K562 (cell line): ENCODE results near the gene JPH3. TPM values are rescaled to one million over a fixed set of nuclear protein-coding genes. Genes with fewer than 3 reads are reported as not detected.

ENCODE experiments used
- ATAC-seq: fragments of 200-7000 bp; cut with Tn5 transposase; 3 replicates; pipeline ENCODE4 v1.9.1; 2020; ENCODE audit warnings: moderate library complexity
- BruUV-seq: library from RNA; stranded (reverse); fragments of 400-500 nt; replicated peaks from 2 replicates; lab custom pipeline; 2021; lab: Mats Ljungman, UMichigan
- CTCF ChIA-PET: fragments of 300-600 bp; formaldehyde crosslinking; extraction: SDS; loops from one replicate; lab custom pipeline; 2021; ENCODE audit warnings: low intra/inter-chr PET ratio; lab: Yijun Ruan, JAX
- POLR2A ChIA-PET: fragments of 300-600, 350-650 bp; sonication (Branson Sonifier 250); formaldehyde crosslinking; extraction: SDS; loops from one replicate; lab custom pipeline; 2021; ENCODE audit warnings: antibody characterized with exemption, inconsistent platforms; lab: Yijun Ruan, JAX
- DNase-seq, 4 experiments: peaks; one replicate each; pipeline versions ENCODE4 v3.0.0 to v3.0.0-alpha.2; 2011 to 2018; ENCODE audit warnings: low spot score in 3 of 4, mixed read lengths in 3 of 4; ENCODE audit errors: extremely low read depth in 1 of 4
- FAIRE-seq: peaks from 2 replicates; lab custom pipeline; 2011; peaks lifted over from hg19 to GRCh38; lab: Jason Lieb, UNC
- H2AFZ ChIP-seq: 2 replicates; pipeline ENCODE4 v1.6.0; 2011; ENCODE audit warnings: low read depth, low read length, control low read depth, inconsistent platforms
- H3K27ac ChIP-seq: fragments of 200-600 bp; 3 replicates; pipeline ENCODE4 v1.8.0; 2011; ENCODE audit warnings: low read depth, mild to moderate bottlenecking, control low read depth, inconsistent platforms, low read length, moderate library complexity, mixed read lengths; ENCODE audit errors: extremely low read depth
- H3K27me3 ChIP-seq, 2 experiments: fragments of 300-600 bp in 1 of 2; 2 replicates in 1 of 2; 3 replicates in 1 of 2; pipeline versions ENCODE4 v1.6.0 to v1.8.0; 2011; ENCODE audit warnings: inconsistent platforms in 2 of 2, low read length in 2 of 2, mild to moderate bottlenecking in 1 of 2, mixed read lengths in 1 of 2, moderate library complexity in 1 of 2; ENCODE audit not compliant: control insufficient read depth in 2 of 2, insufficient read depth in 2 of 2
- H3K36me3 ChIP-seq: fragments of 300-600 bp; 3 replicates; pipeline ENCODE4 v1.8.0; 2011; ENCODE audit warnings: mild to moderate bottlenecking, low read length, inconsistent platforms; ENCODE audit not compliant: control insufficient read depth, insufficient read depth
- H3K4me1 ChIP-seq, 2 experiments: fragments of 200-600 bp in 1 of 2; replicated peaks in 1 of 2; 2 replicates in 1 of 2; 3 replicates in 1 of 2; pipeline versions ENCODE4 v1.5.1 to v1.8.0; 2011; ENCODE audit warnings: inconsistent platforms in 2 of 2, low read length in 2 of 2, mild to moderate bottlenecking in 1 of 2, mixed read lengths in 1 of 2, moderate library complexity in 1 of 2; ENCODE audit not compliant: control insufficient read depth in 2 of 2, insufficient read depth in 2 of 2
- H3K4me2 ChIP-seq: 2 replicates; pipeline ENCODE4 v1.6.1; 2011; ENCODE audit warnings: low read length, control low read depth, inconsistent platforms, mixed read lengths; ENCODE audit not compliant: insufficient read depth
- H3K4me3 ChIP-seq: fragments of 200-600 bp; sonication (generic), shearing (Covaris generic); 2 replicates; pipeline ENCODE4 v1.5.1; 2016; ENCODE audit warnings: control low read depth, inconsistent platforms
- H3K79me2 ChIP-seq: fragments of 200-600 bp; 3 replicates; pipeline ENCODE4 v1.8.0; 2011; ENCODE audit warnings: low read length, inconsistent platforms; ENCODE audit not compliant: control insufficient read depth, insufficient read depth
- H3K9ac ChIP-seq, 2 experiments: 2 replicates each; pipeline versions ENCODE4 v1.6.0 to v1.6.1; 2011; ENCODE audit warnings: low read depth in 2 of 2, low read length in 2 of 2, control low read depth in 1 of 2, inconsistent platforms in 1 of 2, mild to moderate bottlenecking in 1 of 2, mixed read lengths in 1 of 2; ENCODE audit not compliant: insufficient read depth in 1 of 2
- H3K9me1 ChIP-seq: one replicate; pipeline ENCODE4 v1.6.0; 2011; ENCODE audit warnings: inconsistent platforms, mild to moderate bottlenecking, low read length, moderate library complexity; ENCODE audit not compliant: control insufficient read depth, insufficient read depth
- H3K9me3 ChIP-seq: replicated peaks from 2 replicates; pipeline ENCODE4 v1.5.1; 2011; ENCODE audit warnings: low read depth, low read length, inconsistent platforms; ENCODE audit not compliant: control insufficient read depth, insufficient read depth
- H4K20me1 ChIP-seq: replicated peaks from 2 replicates; pipeline ENCODE4 v1.6.1; 2011; ENCODE audit warnings: low read length, inconsistent platforms, mixed read lengths; ENCODE audit not compliant: control insufficient read depth, insufficient read depth
- ARID2 ChIP-seq: fragments of 450-650 bp; IDR thresholded peaks from 2 replicates; pipeline ENCODE4 v1.6.1; 2017; ENCODE audit warnings: antibody characterized with exemption, mild to moderate bottlenecking
- CCNT2 ChIP-seq: IDR thresholded peaks from 2 replicates; pipeline ENCODE4 v1.6.1; 2011; ENCODE audit warnings: borderline replicate concordance, low read depth, mild to moderate bottlenecking, moderate library complexity, mixed read lengths, low read length; ENCODE audit not compliant: insufficient read length; ENCODE audit errors: extremely low read depth
- CXXC5 ChIP-seq: fragments of 250-450 bp; sonication (Bioruptor Pico); IDR thresholded peaks from 2 replicates; pipeline ENCODE4 v1.8.0; 2022; ENCODE audit warnings: inconsistent platforms, mild to moderate bottlenecking, moderate library complexity
- USF2 ChIP-seq: sonication (generic); formaldehyde crosslinking; IDR thresholded peaks from 2 replicates; pipeline ENCODE4 v1.5.0; 2020; ENCODE audit warnings: missing genetic modification reagents
- ZNF232 ChIP-seq: sonication (generic); formaldehyde crosslinking; IDR thresholded peaks from 2 replicates; pipeline ENCODE4 v1.8.0; 2022; ENCODE audit warnings: mild to moderate bottlenecking, missing genetic modification reagents
- ZNF436 ChIP-seq: fragments of 250-450, 450-650 bp; sonication (Bioruptor Pico); formaldehyde crosslinking; IDR thresholded peaks from 2 replicates; pipeline ENCODE4 v1.7.0; 2020; ENCODE audit warnings: mild to moderate bottlenecking
- ZNF445 ChIP-seq: fragments of 250-450 bp; sonication (Bioruptor Pico); IDR thresholded peaks from 2 replicates; pipeline ENCODE4 v1.4.0; 2020; ENCODE audit warnings: low read depth, mild to moderate bottlenecking, moderate library complexity
- WGBS: fragments of 100-300 bp; shearing (Covaris generic); methylation state at CpG from one replicate; pipeline ENCODE4 v1.1.6; 2016; ENCODE audit warnings: low coverage, mixed read lengths; ENCODE audit not compliant: insufficient coverage; ENCODE audit errors: missing lambda C conversion rate; 5-methylcytosine and 5-hydroxymethylcytosine counted together
- in situ Hi-C: fragments of 300-500 bp; cut with MboI; formaldehyde crosslinking; loops from 4 replicates; pipeline ENCODE4 v1.15.0; 2018; ENCODE audit warnings: inconsistent platforms, mixed read lengths
- intact Hi-C: fragments of 100-400 bp; cut with micrococcal nuclease; formaldehyde crosslinking; loops from 2 replicates; pipeline ENCODE4 v1.14.2; 2022
- polyA plus RNA-seq, 8 experiments: library from polyadenylated mRNA; depleted of rRNA in 4 of 8; stranded (reverse) in 5 of 8; unstranded in 3 of 8; fragments of >200 nt; fragmentation: Nextera tagmentation in 2 of 8; fragmentation: Illumina TruSeq in 1 of 8; extraction: Ambion mirVana in 2 of 8; extraction: Trizol in 1 of 8; gene quantifications; 2 replicates each; pipeline versions ENCODE4 v1.2.1 to v1.2.3, GENCODE V29; 2011 to 2014; ENCODE audit warnings: inconsistent platforms in 1 of 8, missing spikeins in 1 of 8
- total RNA-seq, 7 experiments: library from RNA; depleted of rRNA in 6 of 7; stranded (reverse); fragments of >200 nt in 6 of 7; fragmentation: Illumina TruSeq in 2 of 7; extraction: Trizol in 2 of 7; gene quantifications; 2 replicates each; pipeline versions ENCODE4 v1.2.1 to v1.2.3, GENCODE V29; 2011 to 2021; ENCODE audit warnings: low replicate concordance in 1 of 7
- TF ChIP-seq, protein P1 (sequence below): fragments of 200-600 bp; sonication (generic); IDR thresholded peaks from one replicate; pipeline ENCODE4 v1.6.1; 2012; ENCODE audit warnings: mild to moderate bottlenecking, low read depth, low read length, inconsistent platforms

The JPH3 gene
- total and polyA plus RNA-seq, 9 of the 15 experiments (the other 6 are each of a cell fraction or from before 2014, with no cell fraction given), result 0.01 TPM; not detected in 8

GRCh38 chr16:87570572-87570937 lies 31.8 kb upstream of the JPH3 start:
- DNase-seq (no peak), ATAC-seq (no peak), FAIRE-seq (no peak)
- no peaks in the 10 kb centered on the region for H3K36me3 ChIP-seq
- in situ Hi-C loops (no loop called here), intact Hi-C loops (loop anchor here (5.0 kb wide), 1 partner anchor 108 kb away; no protein-coding TSS in a partner anchor)
- no peak overlapping the region for H3K27ac ChIP-seq
- H3K27me3 ChIP-seq, result peaks cover 28 to 81% of the 10 kb centered on the region in 2 experiments
- H3K9ac ChIP-seq, result 0 out of 4 replicates have a peak overlapping the region, but pooled peaks of 1 of the 2 experiments have one; percentile 64
- H3K4me1 ChIP-seq, result peaks cover 0 to 7% of the 10 kb centered on the region in 2 experiments; a peak in 4 of 5 replicates
- H3K79me2 ChIP-seq, result no peaks in the 10 kb centered on the region
- no peaks in the 10 kb centered on the region; the same call in 1 of the 2 replicates for H4K20me1 ChIP-seq
- no peaks in the 10 kb centered on the region for H3K9me3 ChIP-seq
- H2AFZ ChIP-seq, result no peak overlapping the region
- TF ChIP-seq ZNF232 (CRISPR knock-in tag) (no peak), CXXC5 (CRISPR knock-in tag) (no peak), CCNT2 (no peak), ARID2 (no peak), ZNF445 (CRISPR knock-in tag) (no peak), USF2 (CRISPR knock-in tag) (no peak), ZNF436 (CRISPR knock-in tag) (no peak)
- TF ChIP-seq, protein P1, sequence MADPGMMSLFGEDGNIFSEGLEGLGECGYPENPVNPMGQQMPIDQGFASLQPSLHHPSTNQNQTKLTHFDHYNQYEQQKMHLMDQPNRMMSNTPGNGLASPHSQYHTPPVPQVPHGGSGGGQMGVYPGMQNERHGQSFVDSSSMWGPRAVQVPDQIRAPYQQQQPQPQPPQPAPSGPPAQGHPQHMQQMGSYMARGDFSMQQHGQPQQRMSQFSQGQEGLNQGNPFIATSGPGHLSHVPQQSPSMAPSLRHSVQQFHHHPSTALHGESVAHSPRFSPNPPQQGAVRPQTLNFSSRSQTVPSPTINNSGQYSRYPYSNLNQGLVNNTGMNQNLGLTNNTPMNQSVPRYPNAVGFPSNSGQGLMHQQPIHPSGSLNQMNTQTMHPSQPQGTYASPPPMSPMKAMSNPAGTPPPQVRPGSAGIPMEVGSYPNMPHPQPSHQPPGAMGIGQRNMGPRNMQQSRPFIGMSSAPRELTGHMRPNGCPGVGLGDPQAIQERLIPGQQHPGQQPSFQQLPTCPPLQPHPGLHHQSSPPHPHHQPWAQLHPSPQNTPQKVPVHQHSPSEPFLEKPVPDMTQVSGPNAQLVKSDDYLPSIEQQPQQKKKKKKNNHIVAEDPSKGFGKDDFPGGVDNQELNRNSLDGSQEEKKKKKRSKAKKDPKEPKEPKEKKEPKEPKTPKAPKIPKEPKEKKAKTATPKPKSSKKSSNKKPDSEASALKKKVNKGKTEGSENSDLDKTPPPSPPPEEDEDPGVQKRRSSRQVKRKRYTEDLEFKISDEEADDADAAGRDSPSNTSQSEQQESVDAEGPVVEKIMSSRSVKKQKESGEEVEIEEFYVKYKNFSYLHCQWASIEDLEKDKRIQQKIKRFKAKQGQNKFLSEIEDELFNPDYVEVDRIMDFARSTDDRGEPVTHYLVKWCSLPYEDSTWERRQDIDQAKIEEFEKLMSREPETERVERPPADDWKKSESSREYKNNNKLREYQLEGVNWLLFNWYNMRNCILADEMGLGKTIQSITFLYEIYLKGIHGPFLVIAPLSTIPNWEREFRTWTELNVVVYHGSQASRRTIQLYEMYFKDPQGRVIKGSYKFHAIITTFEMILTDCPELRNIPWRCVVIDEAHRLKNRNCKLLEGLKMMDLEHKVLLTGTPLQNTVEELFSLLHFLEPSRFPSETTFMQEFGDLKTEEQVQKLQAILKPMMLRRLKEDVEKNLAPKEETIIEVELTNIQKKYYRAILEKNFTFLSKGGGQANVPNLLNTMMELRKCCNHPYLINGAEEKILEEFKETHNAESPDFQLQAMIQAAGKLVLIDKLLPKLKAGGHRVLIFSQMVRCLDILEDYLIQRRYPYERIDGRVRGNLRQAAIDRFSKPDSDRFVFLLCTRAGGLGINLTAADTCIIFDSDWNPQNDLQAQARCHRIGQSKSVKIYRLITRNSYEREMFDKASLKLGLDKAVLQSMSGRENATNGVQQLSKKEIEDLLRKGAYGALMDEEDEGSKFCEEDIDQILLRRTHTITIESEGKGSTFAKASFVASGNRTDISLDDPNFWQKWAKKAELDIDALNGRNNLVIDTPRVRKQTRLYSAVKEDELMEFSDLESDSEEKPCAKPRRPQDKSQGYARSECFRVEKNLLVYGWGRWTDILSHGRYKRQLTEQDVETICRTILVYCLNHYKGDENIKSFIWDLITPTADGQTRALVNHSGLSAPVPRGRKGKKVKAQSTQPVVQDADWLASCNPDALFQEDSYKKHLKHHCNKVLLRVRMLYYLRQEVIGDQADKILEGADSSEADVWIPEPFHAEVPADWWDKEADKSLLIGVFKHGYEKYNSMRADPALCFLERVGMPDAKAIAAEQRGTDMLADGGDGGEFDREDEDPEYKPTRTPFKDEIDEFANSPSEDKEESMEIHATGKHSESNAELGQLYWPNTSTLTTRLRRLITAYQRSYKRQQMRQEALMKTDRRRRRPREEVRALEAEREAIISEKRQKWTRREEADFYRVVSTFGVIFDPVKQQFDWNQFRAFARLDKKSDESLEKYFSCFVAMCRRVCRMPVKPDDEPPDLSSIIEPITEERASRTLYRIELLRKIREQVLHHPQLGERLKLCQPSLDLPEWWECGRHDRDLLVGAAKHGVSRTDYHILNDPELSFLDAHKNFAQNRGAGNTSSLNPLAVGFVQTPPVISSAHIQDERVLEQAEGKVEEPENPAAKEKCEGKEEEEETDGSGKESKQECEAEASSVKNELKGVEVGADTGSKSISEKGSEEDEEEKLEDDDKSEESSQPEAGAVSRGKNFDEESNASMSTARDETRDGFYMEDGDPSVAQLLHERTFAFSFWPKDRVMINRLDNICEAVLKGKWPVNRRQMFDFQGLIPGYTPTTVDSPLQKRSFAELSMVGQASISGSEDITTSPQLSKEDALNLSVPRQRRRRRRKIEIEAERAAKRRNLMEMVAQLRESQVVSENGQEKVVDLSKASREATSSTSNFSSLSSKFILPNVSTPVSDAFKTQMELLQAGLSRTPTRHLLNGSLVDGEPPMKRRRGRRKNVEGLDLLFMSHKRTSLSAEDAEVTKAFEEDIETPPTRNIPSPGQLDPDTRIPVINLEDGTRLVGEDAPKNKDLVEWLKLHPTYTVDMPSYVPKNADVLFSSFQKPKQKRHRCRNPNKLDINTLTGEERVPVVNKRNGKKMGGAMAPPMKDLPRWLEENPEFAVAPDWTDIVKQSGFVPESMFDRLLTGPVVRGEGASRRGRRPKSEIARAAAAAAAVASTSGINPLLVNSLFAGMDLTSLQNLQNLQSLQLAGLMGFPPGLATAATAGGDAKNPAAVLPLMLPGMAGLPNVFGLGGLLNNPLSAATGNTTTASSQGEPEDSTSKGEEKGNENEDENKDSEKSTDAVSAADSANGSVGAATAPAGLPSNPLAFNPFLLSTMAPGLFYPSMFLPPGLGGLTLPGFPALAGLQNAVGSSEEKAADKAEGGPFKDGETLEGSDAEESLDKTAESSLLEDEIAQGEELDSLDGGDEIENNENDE, result no peak
- no peak overlapping the region for H3K4me2 ChIP-seq
- ChIA-PET CTCF (interaction anchor here (0.6 to 0.8 kb wide), 2 partner anchors 110 to 132 kb away, joined by 4 read pairs; no protein-coding TSS in a partner anchor), POLR2A (interaction anchor here (1.0 to 1.2 kb wide), 4 partner anchors 9 to 165 kb away, joined by 3 to 6 read pairs (median 4); no protein-coding TSS in a partner anchor)
- no peaks in the 10 kb centered on the region for H3K9me1 ChIP-seq
- no TSS peak for BruUV-seq
- 6% methylated on average over 6 of the region's 6 CpGs for WGBS
- H3K4me3 ChIP-seq, result no peak overlapping the region
